Measurements from ENCODE around the gene N4BP2.

DNA sequence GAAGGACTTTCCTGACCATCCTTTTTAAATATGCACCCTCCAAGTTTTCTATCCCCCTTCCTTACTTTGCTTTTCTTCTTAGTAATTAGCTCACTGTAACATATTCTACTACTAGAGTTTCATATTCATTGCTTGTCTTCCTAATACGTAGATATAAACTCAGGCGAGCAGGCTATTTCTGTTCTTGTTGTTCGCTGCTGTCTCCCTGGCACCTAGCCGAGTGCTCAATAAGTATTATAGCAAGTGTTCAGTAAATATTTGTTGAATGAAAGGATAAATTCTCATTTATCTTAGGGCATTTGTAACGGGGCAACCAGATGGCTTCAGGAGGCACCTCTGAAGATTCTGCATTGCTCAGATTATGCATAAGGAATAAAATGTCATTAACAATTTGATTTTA is 133.4 kb downstream of the N4BP2 start:
- no peak for TF ChIP-seq POLR2AphosphoS5 (IDR thresholded peaks at IDR 0.05; ENCODE audit: low read depth, low read length)
- TF ChIP-seq POLR2A (IDR thresholded peaks at IDR 0.05; ENCODE audit: low read depth, low read length) = no peak

Measured in GM12892 (cell line).